Left cardiac atrium (tissue), 4 donors: ENCODE measurements around the gene RASGEF1C. TPM values are rescaled to one million over a fixed set of nuclear protein-coding genes. Genes with fewer than 3 reads are reported as not detected.

Experiments used
- ATAC-seq, 2 donors: fragments of 200-7000 bp; cut with Tn5 transposase; one replicate each; pipeline ENCODE4 v1.9.1; 2020; ENCODE audit warnings: mild to moderate bottlenecking in 2 of 2, moderate library complexity in 2 of 2
- DNase-seq: peaks from one replicate; pipeline ENCODE4 v3.0.0-alpha.2; 2020
- intact Hi-C, 2 donors: fragments of 100-400 bp; cut with DNase I; formaldehyde crosslinking; loops; one replicate each; pipeline versions ENCODE4 v1.14.1 to v1.15.1; 2022 to 2023
- total RNA-seq, 2 donors: library from RNA; stranded (reverse); fragmentation: NEBNext Ultra II Directional; extraction: Animal tissue kit (Norgen Biotek cat#: 25700); gene quantifications; one replicate each; pipeline ENCODE4 v1.2.1, GENCODE V29; 2021
- donor health status: DM: no; HTN: yes; CAD: no.
- donor health status: DM: no; HTN: yes; CAD: no; lungs with severe emphysema.
- donor health status: DM: yes; HTN: yes; CAD: no.
- donor health status: Dilated cardiomyopathy.

RASGEF1C gene
- total RNA-seq, 2 donors from 2014 or later: 0.65 TPM

DNA sequence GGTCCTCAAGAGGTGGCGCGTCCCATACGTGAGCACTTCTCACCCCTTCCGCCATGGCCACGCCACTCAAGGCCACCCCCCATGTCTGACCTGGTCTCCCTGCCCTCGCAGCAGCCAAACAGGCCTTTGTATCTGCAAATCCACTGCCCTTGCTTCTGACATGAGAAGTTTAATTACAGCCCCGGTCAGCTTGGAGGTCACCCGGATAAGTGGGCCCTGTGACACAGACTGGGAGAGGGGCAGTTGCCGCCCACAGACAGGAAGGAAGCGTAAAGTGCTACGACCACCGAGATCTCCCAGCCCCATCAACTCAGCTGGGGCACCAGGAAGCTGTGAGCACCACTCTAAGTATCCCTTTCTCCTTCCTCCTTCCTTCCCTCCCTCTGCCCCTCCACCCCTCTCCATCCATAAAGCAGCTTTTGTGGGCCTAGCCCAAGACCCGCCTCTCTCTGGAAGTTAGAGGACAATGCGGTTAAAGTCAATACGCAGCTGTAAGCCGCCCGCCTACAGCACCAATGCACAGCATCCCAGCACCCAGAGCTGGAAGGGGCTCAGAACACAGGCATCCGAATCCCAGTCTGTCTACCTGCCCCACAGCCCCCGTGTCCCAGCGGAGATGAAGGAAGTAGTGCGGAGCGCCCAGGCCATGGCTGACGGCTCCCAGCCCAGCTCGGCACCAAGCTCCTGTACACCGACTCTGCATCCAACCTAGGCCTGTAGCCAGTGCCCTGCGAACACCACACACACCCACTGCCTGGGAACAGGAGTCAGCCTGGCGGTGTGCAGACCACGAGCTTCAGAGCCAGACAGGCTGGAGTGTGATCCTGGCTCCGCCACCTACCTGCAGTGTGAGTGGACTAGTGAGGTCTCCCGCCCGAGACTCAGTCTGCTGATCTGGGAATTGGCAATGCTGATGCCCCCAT, 92.7 kb downstream of the RASGEF1C start:
- intact Hi-C loops: no loop called here
- peak; percentile 9 for DNase-seq

DNA sequence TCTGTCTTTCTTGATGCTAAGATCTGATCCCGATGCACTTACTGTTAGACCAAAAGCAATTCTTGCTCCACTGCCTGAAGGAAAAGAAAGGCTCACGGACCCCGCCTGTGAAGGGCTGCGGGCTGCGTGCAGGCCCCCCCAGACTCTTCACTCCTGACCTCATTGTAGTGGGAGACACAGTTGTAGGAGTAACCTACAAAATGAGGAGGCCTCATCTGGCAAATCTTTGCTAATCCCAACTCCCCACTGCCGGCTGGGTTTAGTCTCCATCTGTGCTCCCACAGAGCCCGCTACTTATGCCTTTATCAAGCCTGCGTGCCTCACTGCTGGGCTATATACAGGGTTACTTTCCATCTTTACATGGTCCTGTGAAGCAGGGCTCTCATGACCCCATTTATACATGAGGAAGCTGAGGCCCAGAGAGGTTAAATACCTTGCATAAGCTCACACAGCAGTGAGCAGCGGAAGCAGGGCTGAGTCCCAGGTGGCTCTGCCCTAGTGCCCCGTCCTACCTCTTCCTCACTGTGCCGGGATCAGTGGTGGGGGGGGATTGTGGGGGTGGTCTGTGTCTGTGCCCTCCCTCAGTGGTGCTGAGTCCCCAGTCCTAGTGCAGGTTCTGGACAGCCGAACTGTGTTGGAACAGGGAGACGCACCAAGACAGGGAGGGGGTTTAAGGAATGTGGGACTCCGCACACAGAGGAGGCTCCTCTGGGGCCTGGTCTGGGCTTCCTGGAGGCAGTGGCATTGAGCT, 93.5 kb downstream of the RASGEF1C start:
- intact Hi-C loops: no loop called here
- ATAC-seq (no peak), DNase-seq (peak; percentile 9)

More for the DNA sequence above, 92.7 kb downstream of the RASGEF1C start:
- no peak for ATAC-seq

DNA sequence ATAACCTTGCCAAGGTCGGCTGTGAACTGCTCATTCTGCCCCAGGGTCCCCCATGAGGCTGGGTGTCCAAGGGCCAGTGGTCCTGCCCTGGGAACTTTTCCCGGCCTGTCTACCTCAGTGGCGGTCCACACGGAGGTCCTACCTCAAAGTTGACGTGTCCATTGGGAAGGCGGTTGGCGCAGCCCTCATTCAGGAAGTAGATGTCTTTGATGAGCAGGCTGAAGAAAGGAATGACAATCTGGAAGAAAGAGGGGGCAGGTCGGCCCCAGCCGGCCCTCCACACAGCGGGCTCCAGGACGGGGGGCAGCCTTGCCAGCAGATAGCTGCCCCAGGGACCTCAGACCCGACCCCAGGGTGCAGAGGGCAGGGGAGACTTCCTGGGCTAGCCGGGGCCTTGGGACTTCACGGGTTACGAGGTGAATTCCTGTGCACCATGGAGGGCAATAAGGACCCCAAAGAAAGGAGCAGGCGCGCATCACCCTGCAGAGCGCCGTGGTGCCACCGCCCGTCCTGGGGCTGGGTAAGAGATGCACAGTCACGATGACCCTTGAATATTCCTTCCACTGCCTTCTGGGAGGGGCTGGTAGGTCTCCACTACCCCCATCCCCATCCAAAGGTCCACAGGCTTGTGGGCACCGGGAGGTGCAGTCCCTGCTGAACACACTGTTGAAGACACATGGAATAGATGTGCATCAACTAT, 94.6 kb downstream of the RASGEF1C start:
- intact Hi-C loops: no loop called here
- ATAC-seq: no peak
- peak; percentile 3 for DNase-seq

DNA sequence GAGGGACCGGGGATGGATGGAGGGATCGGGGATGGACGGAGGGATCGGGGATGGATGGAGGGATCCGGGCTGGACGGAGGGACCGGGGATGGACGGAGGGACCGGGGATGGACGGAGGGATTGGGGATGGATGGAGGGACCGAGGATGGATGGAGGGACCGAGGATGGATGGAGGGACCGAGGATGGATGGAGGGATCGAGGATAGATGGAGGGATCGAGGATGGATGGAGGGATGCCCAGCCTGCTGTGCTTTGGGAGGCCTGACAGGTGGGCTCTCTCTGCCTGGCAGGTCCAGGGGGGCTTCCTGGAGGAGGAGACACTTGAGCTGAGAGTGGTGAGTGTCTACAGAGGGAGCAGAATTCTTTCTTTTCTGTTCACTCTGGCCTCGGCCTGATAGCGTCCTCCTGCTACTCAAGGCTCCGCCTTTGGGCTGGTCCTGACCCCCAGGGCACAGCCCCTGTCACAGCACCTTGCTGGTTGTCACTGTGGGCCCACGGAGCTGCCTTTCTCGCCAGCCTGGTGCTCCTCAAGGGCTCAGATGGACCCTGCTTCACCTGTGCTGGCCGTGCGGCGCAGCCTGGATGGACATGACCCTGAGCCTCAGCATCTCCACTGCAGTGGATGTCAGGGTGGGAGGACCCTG, 95.2 kb downstream of the RASGEF1C start:
- intact Hi-C loops: no loop called here
- ATAC-seq: no peak
- peak; percentile 9 for DNase-seq

DNA sequence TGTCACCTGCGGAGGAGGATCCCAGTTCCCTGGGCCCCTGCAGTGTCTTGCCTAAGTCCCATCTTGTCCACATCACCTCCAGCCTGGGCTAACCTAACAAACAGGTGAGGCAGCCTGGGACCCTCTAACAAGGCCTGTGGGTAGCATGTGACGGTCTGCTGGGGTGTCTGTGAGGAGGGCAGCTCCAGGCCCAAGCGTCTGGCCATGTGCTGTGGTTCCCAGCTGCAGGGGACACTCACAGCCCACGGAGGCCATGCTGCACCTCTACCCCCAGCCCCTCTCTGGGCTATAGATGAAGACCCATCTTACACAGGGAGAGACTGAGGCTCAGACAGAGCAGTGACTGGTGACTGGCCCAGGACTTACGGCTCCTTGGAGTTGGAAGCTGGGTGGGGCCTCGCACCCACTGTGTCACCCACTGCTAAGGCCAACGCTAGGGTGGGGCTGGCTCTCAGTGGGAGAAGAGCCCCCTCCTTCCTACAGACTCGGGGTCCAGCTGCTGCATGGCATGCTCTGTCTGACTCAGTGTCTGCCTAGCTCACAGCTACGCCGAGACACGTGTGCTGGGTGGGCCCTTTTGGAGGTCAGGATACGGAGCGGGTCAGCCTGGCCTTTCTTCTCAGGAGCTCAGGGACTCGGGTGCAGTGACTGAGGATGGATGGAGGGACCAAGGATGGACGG, 96.7 kb downstream of the RASGEF1C start:
- ATAC-seq (no peak), DNase-seq (no peak)
- intact Hi-C loops: no loop called here

DNA sequence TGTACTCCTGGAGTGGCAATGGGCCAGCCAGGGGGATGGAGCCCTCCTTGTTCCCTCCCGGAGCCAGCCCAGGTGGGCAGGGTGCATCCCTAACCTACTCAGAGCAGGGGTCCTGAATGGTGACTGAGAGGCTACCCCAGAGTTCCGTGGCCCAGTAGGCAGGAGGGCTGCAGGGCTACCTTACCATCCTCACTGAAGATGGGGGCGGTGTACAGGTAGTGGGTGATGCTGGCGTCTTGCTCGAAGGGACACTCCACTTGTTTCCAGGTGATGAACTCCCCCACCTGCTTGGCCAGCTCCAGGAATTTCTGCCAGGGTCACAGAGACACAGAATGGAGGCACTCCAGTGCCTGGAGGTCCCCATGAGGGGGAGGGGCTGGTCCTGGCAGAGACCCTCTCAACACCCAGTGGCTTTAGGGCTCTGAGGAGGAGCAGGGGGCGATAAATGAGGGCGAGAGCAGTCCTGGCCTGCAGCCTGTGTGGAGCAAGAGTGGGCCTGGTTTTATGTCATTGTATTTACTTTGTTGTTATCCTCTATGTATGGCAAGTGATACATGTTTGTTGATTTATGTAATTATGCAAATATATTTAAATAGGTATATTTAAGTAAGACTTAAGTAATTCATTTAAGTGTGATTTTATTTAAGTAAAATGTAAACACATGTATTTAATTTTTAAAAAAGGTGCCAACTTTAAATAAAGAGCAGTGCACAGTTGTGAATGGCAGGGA, 97.6 kb downstream of the RASGEF1C start:
- no peak for ATAC-seq

DNA sequence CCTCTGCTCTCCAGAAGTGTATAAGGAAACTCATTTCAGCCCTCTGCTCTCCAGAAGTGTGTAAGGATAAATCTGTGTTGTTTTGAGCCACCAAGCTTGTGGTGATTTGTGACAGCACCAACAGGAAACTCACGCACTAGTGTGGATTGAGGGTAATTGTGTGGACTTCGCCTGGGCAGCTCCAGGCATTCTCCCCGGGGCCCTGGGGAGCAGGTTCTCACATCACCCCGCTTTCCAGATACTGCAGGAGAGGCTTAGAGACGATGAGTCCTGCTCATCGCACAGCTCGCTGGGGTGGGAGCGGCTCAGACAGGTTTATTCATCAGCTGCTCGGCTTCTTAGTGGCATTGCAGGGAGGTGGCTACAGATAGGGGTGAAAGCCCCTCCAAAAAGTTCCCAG, 99.1 kb downstream of the RASGEF1C start:
- ATAC-seq (no peak), DNase-seq (no peak)
- intact Hi-C loops: no loop called here

More for the DNA sequence above, 97.6 kb downstream of the RASGEF1C start:
- no peak for DNase-seq
- intact Hi-C loops: no loop called here

DNA sequence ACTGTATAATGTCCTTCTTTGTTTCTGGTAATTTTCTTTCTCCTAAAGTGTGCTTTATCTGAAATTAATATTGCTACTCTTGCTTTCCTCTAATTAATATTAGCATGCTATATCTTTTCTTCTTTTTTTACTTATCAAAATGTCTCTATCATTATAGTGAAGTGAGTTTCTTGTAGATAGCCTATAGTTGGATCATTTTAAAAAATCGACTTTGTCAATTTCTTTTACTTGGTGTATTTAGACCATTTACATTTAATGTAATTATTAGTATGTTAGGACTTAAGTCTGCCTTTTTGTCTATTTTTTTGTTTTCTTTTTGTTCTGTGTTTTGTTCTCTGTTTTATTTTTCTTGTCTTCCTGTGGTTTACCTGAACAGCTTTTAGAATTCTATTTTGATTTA, 102.0 kb downstream of the RASGEF1C start:
- intact Hi-C loops: no loop called here
- no peak for DNase-seq

DNA sequence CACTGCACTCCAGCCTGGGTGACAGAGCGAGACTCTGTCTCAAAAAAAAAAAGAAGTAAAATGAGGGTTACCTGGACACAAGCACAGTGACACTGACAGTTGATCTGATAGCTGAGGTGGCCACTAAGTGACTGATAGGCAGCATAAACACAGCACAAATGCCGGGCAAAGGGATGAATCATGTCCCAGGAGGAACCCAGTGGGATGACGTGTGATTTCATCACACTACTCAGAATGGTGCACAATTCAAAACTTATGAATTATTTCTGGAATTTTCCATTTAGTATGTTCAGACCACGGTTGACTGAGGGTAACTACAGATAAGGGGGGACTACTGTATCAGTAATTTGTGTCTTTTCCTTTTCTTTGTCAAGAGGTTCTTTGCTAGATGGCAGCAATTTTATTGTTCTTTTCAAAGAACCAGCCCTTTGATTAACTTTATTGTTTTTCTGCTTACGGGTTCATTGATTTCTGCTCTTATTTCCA, 103.1 kb downstream of the RASGEF1C start:
- no peak for DNase-seq
- no peak for ATAC-seq
- intact Hi-C loops: no loop called here

More for the DNA sequence above, 102.0 kb downstream of the RASGEF1C start:
- no peak for ATAC-seq

DNA sequence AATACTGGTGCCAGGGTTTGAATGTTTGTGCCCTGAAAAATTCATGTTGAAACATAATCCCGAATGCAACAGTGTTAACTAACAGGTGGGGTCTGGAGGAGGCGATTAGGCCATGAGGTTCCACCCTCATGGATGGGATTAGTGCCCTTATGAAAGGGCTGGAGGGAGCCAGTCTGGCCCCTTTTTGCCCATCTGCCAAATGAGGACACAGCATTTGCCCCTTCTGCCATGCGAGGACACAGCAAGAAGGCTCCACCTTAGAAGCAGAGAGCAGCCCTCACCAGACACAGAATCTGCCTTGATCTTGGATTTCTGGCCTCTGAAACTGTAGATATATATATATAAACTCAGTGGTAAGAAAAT, 104.9 kb downstream of the RASGEF1C start:
- DNase-seq (no peak), ATAC-seq (no peak)
- intact Hi-C loops: no loop called here

DNA sequence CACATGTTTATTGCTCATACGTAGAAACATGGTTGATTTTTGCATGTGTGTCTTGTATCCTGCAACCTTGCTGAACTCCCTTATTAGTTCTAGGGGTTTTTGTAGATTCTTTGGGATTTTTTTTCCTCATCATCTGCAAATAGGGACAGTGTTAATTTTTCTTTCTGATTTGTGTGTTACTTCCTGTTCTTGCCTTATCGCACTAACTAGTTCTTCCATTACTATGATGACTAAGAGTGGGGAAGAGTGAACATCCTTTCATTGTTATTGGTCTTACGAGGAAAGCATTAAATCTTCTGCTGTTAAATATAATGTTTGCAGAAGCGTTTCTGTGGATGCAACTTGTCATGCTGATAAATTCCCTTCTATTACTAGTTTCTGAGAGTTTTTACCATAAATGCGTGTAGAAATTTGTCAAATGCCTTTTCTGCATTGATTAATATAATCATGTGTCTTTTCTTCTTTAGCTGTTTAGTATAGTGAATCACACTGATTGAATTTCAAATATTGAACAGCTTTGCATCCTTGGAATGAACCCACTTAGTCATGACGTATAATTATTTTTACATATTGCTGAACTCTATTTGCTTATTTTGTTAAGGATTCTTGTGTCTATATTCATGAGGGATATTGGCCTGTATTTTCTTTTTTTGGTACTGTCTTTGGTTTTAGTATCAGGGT, 105.4 kb downstream of the RASGEF1C start:
- intact Hi-C loops: no loop called here
- ATAC-seq (no peak), DNase-seq (no peak)

DNA sequence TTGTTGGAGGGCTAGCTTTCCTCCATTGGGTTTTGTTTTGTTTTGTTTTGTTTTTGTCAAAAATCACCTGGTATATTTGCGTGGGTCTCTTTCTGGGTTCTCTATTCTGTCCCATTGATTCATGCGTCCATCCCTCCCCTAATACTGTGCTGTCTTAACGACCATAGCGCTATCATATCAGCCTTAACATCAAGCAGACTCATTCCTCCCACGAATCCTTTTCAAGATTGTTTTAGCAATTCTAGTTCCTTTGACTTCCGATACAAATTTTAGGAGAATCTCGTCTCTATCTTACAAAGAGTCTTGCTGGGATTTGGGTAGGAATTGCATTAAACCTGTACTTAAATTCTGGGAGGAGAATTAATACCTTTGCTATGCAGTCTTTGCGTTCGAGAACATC, 106.4 kb downstream of the RASGEF1C start:
- intact Hi-C loops: no loop called here
- no peak for ATAC-seq
- no peak for DNase-seq

DNA sequence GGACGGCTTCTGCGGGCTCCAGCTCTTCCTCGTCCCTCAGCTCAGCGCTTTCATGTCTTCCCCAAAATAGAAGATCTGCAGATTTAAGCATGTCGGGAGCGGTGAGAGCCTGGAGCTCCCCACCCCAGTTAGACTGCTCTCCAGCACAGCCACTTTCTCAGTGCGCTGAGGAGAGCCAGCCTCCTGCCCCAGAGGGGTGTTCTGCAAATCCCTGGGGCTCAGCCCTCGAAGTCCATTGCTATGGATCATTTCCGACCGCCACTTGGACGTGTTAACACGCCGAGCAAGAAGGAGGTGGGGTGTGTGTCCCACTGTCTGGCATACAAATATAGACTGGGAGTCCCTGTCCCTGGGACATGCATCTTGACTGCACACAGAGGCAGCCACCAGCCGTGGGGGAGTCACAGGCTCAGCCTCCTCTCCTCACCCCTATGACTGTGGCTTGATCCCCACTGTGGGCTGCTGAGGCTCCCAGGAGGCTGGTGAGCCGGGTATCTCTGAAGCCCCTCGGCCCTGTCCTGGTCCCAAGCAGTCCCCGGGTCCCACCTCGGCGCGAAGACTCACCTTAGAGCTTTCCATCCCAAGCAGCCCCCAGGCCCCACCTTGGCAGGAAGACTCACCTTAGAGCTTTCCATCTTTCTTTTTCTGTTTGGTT, 107.4 kb downstream of the RASGEF1C start:
- DNase-seq: no peak
- ATAC-seq: no peak

DNA sequence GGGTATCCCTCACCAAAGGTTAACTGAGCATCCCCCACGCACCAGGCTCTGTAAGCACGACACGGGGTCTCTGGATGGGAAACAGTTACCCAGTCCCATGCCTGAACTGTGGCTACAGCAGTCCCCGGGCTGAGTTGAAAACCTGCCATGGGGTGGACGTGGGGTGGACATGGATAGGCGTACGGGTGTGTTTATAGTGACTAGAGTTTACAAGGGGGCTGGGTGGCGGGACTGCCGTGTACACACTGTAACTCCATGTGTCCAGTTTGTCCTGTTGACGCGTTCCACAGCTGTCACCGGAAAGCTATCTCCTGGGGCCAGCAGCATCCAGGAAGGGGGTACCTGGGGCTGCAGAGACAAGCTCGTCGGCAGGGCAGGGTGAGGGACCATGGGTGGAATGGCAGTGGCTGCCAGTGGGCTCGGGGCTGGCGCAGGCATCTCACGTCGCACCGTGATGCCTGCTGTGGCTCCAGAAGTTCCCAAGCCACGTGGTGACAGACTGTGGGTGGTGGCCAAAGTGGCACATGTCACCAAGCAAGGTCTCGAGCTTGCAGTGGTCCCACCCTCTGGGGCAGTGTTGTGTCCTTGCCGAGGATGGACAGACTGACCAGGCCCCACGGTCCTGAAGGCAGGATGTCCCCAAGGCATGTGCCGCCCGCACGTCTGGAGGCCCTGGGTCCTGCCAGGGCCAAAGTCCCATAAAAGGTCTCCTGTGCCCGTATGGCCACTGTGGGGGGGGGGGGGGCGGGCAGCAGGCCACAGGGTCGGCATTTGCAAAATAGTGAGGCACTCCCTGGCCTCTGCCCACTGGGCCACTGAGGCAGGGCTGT, 108.2 kb downstream of the RASGEF1C start:
- no peak for DNase-seq
- intact Hi-C loops: no loop called here
- no peak for ATAC-seq

More for the DNA sequence above, 107.4 kb downstream of the RASGEF1C start:
- intact Hi-C loops: no loop called here

DNA sequence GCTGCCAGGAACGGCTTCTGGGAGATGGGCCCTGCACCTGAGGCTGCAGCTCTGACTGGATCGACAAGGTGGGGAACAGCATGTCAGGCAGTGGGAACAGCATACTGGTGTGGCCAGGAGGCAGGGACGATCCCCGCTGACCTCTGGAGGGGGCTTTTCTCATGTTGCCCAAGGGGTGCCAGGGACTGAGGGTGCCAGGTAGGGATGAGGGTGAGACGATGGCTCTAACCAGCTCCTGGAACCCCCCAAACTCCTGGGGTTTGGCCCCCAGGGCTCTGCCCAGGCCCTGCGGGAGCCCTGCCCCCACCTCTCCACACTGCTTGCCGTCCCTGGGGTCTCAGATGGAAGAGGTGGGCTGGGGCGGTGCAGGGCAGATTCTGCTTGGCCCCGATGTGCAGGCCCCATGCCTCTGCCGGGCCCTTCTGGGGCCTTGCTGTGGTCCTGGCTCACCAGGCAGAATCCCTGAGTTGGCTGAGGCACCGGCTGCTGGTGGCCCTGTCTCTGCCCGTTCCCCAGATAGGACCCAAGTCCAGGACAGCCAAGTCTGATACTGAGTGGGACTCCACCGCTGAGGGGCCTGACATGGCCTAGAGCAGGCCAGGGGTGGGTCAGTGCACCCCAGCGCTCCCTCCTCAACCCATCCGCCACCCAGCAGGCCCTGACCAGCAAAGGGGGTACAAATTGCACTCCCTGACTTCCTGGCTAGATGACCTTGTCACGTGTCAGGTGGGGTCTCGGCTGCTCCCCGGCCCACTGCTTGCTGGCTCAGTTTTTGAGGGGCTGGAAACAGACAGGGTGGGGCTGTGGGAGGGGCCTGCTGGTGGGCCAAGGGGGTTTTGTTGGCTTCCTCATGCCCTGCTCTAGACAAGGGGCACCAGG, 109.0 kb downstream of the RASGEF1C start:
- intact Hi-C loops: no loop called here
- DNase-seq (no peak), ATAC-seq (no peak)
